Muscle of back (tissue), 11 donors: ENCODE measurements around the gene KPNA6. TPM values are rescaled to one million over a fixed set of nuclear protein-coding genes. Genes with fewer than 3 reads are reported as not detected.
"Not testable (repeated sequence)": the region's sequence is repeated elsewhere in the genome, so short reads cannot be mapped to it uniquely, and the experiment has no call there.

Source experiments
- DNase-seq, 3 donors: peaks; one replicate each; pipeline versions ENCODE4 v3.0.0 to v3.0.0-alpha.2; 2013
- polyA plus RNA-seq, 10 donors: library from polyadenylated mRNA; unstranded; fragments of 120-200 nt; gene quantifications; one replicate each; pipeline ENCODE4 v1.2.1, GENCODE V29; 2013; ENCODE audit not compliant: insufficient read length in 10 of 10

The KPNA6 gene
- polyA plus RNA-seq, 10 donors = 20.4 to 35.1 (median 25.1) TPM

- not testable (repeated sequence) for DNase-seq
These were observed 26.1 kb downstream of the KPNA6 start for GRCh38 chr1:32133950-32134280.

GRCh38 chr1:32137111-32137510, 29.3 kb downstream of the KPNA6 start:
- no peak for DNase-seq

- DNase-seq = no peak
These were observed 31.1 kb downstream of the KPNA6 start for GRCh38 chr1:32138965-32139364.

- peak; percentile 90 to 97 (median 93) for DNase-seq
These were observed 34.8 kb downstream of the KPNA6 start for GRCh38 chr1:32142446-32143301.

- DNase-seq = not testable (repeated sequence)
These were observed 35.4 kb downstream of the KPNA6 start for GRCh38 chr1:32143302-32143695.

GRCh38 chr1:32144033-32144432, 36.2 kb downstream of the KPNA6 start:
- peak in 1 of 3 donors; percentile 34 for DNase-seq

GRCh38 chr1:32147799-32148198, 39.9 kb downstream of the KPNA6 start:
- not testable (repeated sequence) for DNase-seq

- DNase-seq = no peak
These were observed 43.0 kb downstream of the KPNA6 start for GRCh38 chr1:32150847-32151246.

GRCh38 chr1:32151319-32151787, 43.5 kb downstream of the KPNA6 start:
- peak; percentile 52 to 86 (median 63) for DNase-seq

GRCh38 chr1:32159189-32159588, 51.3 kb downstream of the KPNA6 start:
- no peak for DNase-seq

GRCh38 chr1:32163405-32163804, 55.5 kb downstream of the KPNA6 start:
- DNase-seq = no peak

- DNase-seq = not testable (repeated sequence)
These were observed 57.8 kb downstream of the KPNA6 start for GRCh38 chr1:32165633-32166032.

GRCh38 chr1:32170991-32171390, 63.1 kb downstream of the KPNA6 start:
- no peak for DNase-seq

GRCh38 chr1:32172621-32173245, 64.9 kb downstream of the KPNA6 start:
- DNase-seq = no peak

- DNase-seq = no peak
These were observed 70.7 kb downstream of the KPNA6 start for GRCh38 chr1:32178380-32179192.

- no peak for DNase-seq
These were observed 71.3 kb downstream of the KPNA6 start for GRCh38 chr1:32179193-32179442.

- DNase-seq = peak; percentile 93 to 99 (median 96)
These were observed 71.8 kb downstream of the KPNA6 start, which contains the start of gene TXLNA for GRCh38 chr1:32179443-32180185. TXLNA (plus strand) TSS chr1:32179675; CDS start chr1:32180346, 671 bp downstream.

GRCh38 chr1:32180186-32181060, 72.6 kb downstream of the KPNA6 start:
- DNase-seq = peak in 1 of 3 donors; percentile 59

- no peak for DNase-seq
These were observed 73.2 kb downstream of the KPNA6 start for GRCh38 chr1:32181065-32181464.

- no peak for DNase-seq
These were observed 73.7 kb downstream of the KPNA6 start for GRCh38 chr1:32181563-32181962.

- DNase-seq = no peak
These were observed 74.2 kb downstream of the KPNA6 start for GRCh38 chr1:32182060-32182459.
